T-cell (primary cell): ENCODE results near the gene STIM2. TPM values are rescaled to one million over a fixed set of nuclear protein-coding genes. Genes with fewer than 3 reads are reported as not detected.

Experiments used
- ATAC-seq, 4 experiments: fragments of 200-7000 bp in 3 of 4; fragments of 150-1000 bp in 1 of 4; cut with Tn5 transposase; replicated peaks in 1 of 4; 1 replicate in 3 of 4; 2 replicates in 1 of 4; pipeline ENCODE4 v1.10.0; 2021; ENCODE audit warnings: moderate library complexity in 3 of 4, mild to moderate bottlenecking in 2 of 4, moderate number of reproducible peaks in 1 of 4
- CTCF ChIA-PET, 2 donors: fragments of 300-600 bp; sonication (Branson Sonifier 250); formaldehyde crosslinking; loops; one replicate each; lab custom pipeline; 2022; ENCODE audit warnings: antibody characterized with exemption in 2 of 2; lab: Charles Lee
- POLR2A ChIA-PET, 2 donors: fragments of 300-600 bp; sonication (Branson Sonifier 250); formaldehyde crosslinking; loops; one replicate each; lab custom pipeline; 2022; ENCODE audit warnings: antibody characterized with exemption in 2 of 2; lab: Charles Lee
- DNase-seq, 35 experiments: peaks; one replicate each; pipeline versions ENCODE4 v3.0.0 to v3.0.0-alpha.2; 2013 to 2023
- H3K27ac ChIP-seq: one replicate; pipeline ENCODE4 v1.5.1; 2013; ENCODE audit warnings: low read length
- H3K27me3 ChIP-seq, 2 experiments: replicated peaks in 1 of 2; 1 replicate in 1 of 2; 2 replicates in 1 of 2; pipeline versions ENCODE4 v1.6.1 to v1.7.0; 2013; ENCODE audit warnings: low read length in 1 of 2, mixed read lengths in 1 of 2; ENCODE audit not compliant: control insufficient read depth in 2 of 2, insufficient read depth in 2 of 2; ENCODE audit errors: extremely low read depth in 1 of 2
- H3K36me3 ChIP-seq, 2 donors: 1 replicate in 1 of 2; 2 replicates in 1 of 2; pipeline versions ENCODE4 v1.6.1 to v1.7.0; 2013; ENCODE audit warnings: low read length in 1 of 2; ENCODE audit not compliant: control insufficient read depth in 2 of 2, insufficient read depth in 1 of 2; ENCODE audit errors: extremely low read depth in 1 of 2
- H3K4me1 ChIP-seq, 2 experiments: 1 replicate in 1 of 2; 2 replicates in 1 of 2; pipeline versions ENCODE4 v1.6.1 to v1.7.0; 2013; ENCODE audit warnings: low read length in 2 of 2, mixed read lengths in 1 of 2; ENCODE audit not compliant: insufficient read depth in 2 of 2, control insufficient read depth in 1 of 2; ENCODE audit errors: extremely low read depth in 1 of 2
- H3K4me3 ChIP-seq, 2 donors: 1 replicate in 1 of 2; 2 replicates in 1 of 2; pipeline versions ENCODE4 v1.5.1 to v1.7.0; 2013; ENCODE audit warnings: mild to moderate bottlenecking in 2 of 2, low read length in 1 of 2, moderate library complexity in 1 of 2; ENCODE audit not compliant: control insufficient read depth in 1 of 2; ENCODE audit errors: extremely low read depth in 1 of 2
- H3K9me3 ChIP-seq: 2 replicates; pipeline ENCODE4 v1.7.0; 2013
- H3K27ac Mint-ChIP-seq, 2 donors: one replicate each; pipeline ENCODE4 v1.8.0; 2020 to 2021; ENCODE audit warnings: mild to moderate bottlenecking in 2 of 2, mixed read lengths in 2 of 2
- H3K27me3 Mint-ChIP-seq, 2 donors: one replicate each; pipeline ENCODE4 v1.8.0; 2021 to 2022; ENCODE audit warnings: mixed read lengths in 2 of 2
- H3K36me3 Mint-ChIP-seq: one replicate; pipeline ENCODE4 v1.8.0; 2021; ENCODE audit warnings: mixed read lengths
- H3K4me1 Mint-ChIP-seq, 3 donors: one replicate each; pipeline ENCODE4 v1.8.0; 2020 to 2022; ENCODE audit warnings: mixed read lengths in 3 of 3, mild to moderate bottlenecking in 1 of 3
- H3K4me3 Mint-ChIP-seq, 3 donors: one replicate each; pipeline ENCODE4 v1.8.0; 2020 to 2022; ENCODE audit warnings: mild to moderate bottlenecking in 3 of 3, mixed read lengths in 3 of 3, moderate library complexity in 3 of 3
- H3K9me3 Mint-ChIP-seq, 3 donors: one replicate each; pipeline ENCODE4 v1.8.0; 2020 to 2022; ENCODE audit warnings: mixed read lengths in 3 of 3
- WGBS: methylation state at CpG from one replicate; pipeline ENCODE4 v1.1.5; 2013; ENCODE audit warnings: missing lambda C conversion rate; ENCODE audit not compliant: insufficient coverage; 5-methylcytosine and 5-hydroxymethylcytosine counted together
- total RNA-seq, 35 experiments: library from RNA in 6 of 35; stranded (reverse) in 6 of 35; fragments of 120-200 nt in 1 of 35; gene quantifications; one replicate each; pipeline versions ENCODE4 v1.2.1 to v1.2.4 and lab custom pipeline; 2013 to 2026

The STIM2 gene
- total RNA-seq, 5 donors from 2014 or later (not counting 1 experiment from before 2014, with no cell fraction given) = 67.9 to 98.7 (median 75.2) TPM

DNA sequence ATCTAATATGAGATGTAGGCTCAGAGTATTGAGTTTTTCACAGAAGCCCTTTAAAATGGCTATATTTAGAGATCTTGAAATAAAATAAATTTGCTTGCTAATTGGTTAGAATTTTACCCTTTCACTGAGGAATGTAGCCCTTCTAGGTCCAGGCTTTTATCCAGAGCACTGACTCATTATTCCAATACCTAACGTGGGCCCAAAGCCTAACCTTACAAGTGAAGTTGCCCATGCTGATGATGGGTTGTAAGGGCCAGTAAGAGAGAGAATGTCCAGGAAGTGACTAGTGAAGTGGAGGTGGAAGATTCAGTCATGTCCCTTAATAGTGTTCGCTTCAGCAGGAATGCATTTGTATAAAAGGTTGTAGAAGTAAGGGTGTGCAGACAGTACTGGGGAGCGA lies 155.9 kb downstream of the STIM2 start:
- Histone ChIP-seq H3K27me3 (no peaks in the 10 kb centered on the region), H3K27ac (no peak overlapping the region), H3K4me3 (no peak overlapping the region), H3K36me3 (peaks cover 16 to 34% of the 10 kb centered on the region in 2 donors), H3K4me1 (peaks cover 0 to 9% of the 10 kb centered on the region in 2 experiments), H3K9me3 (no peaks in the 10 kb centered on the region)
- Mint-ChIP-seq H3K27ac (peak overlapping the region in 1 of 2 donors; percentile 2), H3K36me3 (peaks cover 57% of the 10 kb centered on the region), H3K9me3 (peaks cover 0 to 7% (median 0%) of the 10 kb centered on the region in 3 donors), H3K27me3 (no peaks in the 10 kb centered on the region), H3K4me1 (peaks cover 29 to 31% (median 30%) of the 10 kb centered on the region in 3 donors), H3K4me3 (no peak overlapping the region)
- DNase-seq (no peak), ATAC-seq (no peak)
- WGBS = 100% methylated on average over 2 of the region's 3 CpGs
- ChIA-PET CTCF (no interaction called here), POLR2A (no interaction called here)

DNA sequence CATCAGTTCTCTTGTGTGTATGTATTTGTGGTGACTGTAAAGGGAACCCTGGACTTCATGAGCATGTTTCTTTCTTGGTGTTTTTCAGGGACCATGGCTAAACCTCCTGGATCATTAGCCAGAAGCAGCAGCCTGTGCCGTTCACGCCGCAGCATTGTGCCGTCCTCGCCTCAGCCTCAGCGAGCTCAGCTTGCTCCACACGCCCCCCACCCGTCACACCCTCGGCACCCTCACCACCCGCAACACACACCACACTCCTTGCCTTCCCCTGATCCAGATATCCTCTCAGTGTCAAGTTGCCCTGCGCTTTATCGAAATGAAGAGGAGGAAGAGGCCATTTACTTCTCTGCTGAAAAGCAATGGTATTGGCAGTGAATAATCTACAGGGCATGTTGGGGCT lies 157.0 kb downstream of the STIM2 start:
- peaks cover 62% of the 10 kb centered on the region for H3K36me3 Mint-ChIP-seq
- ChIA-PET POLR2A (no interaction called here), CTCF (no interaction called here)

DNA sequence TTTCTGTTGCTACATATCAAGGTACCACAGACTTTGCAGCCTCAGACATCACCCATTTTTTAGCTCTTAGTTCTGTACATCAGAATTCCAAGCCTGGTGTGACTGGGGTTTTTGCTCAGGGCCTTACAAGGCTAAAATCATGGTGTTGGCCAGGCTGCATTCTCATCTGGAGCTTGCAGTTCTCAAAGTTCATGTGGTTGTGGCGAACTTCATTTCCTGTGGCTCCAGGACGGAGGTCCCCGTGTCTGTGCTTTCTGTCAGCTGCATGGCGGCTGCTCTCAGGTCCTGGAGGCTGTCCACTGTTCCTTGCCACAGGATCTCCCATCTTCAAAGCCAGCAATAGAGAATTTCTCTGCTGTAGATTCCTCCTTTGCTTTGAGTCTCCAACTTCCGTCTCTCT lies 157.4 kb downstream of the STIM2 start:
- ATAC-seq = no peak
- H3K36me3 Mint-ChIP-seq = peaks cover 63% of the 10 kb centered on the region
- H3K27me3 ChIP-seq = no peaks in the 10 kb centered on the region
- ChIA-PET POLR2A (no interaction called here), CTCF (interaction anchor here in 1 of 2 donors (0.9 kb wide), 1 partner anchor 10 kb away, joined by 5 read pairs; no protein-coding TSS in a partner anchor)
- peaks cover 29 to 33% (median 31%) of the 10 kb centered on the region in 3 donors for H3K4me1 Mint-ChIP-seq
- peaks cover 0 to 9% of the 10 kb centered on the region in 2 experiments for H3K4me1 ChIP-seq
- no peak overlapping the region for H3K4me3 ChIP-seq
- 20% methylated on average over 1 of the region's 5 CpGs for WGBS
- H3K4me3 Mint-ChIP-seq = no peak overlapping the region
- no peak for DNase-seq
- H3K9me3 Mint-ChIP-seq = peaks cover 0 to 7% (median 0%) of the 10 kb centered on the region in 3 donors
- H3K27ac ChIP-seq = no peak overlapping the region
- H3K9me3 ChIP-seq = no peaks in the 10 kb centered on the region
- H3K27ac Mint-ChIP-seq = peak overlapping the region in 1 of 2 donors; percentile 2
- no peaks in the 10 kb centered on the region for H3K27me3 Mint-ChIP-seq
- H3K36me3 ChIP-seq = peaks cover 16 to 43% of the 10 kb centered on the region in 2 donors

More for the DNA sequence above, 157.0 kb downstream of the STIM2 start:
- no peak overlapping the region for H3K27ac Mint-ChIP-seq
- ATAC-seq (no peak), DNase-seq (no peak)
- 93% methylated on average over 8 of the region's 12 CpGs for WGBS
- Histone ChIP-seq H3K27ac (no peak overlapping the region), H3K9me3 (no peaks in the 10 kb centered on the region), H3K36me3 (peaks cover 16 to 39% of the 10 kb centered on the region in 2 donors), H3K27me3 (no peaks in the 10 kb centered on the region), H3K4me3 (no peak overlapping the region), H3K4me1 (peaks cover 0 to 9% of the 10 kb centered on the region in 2 experiments)
- H3K4me3 Mint-ChIP-seq = no peak overlapping the region
- peaks cover 29 to 33% (median 31%) of the 10 kb centered on the region in 3 donors for H3K4me1 Mint-ChIP-seq
- peaks cover 0 to 7% (median 0%) of the 10 kb centered on the region in 3 donors for H3K9me3 Mint-ChIP-seq
- H3K27me3 Mint-ChIP-seq = no peaks in the 10 kb centered on the region

DNA sequence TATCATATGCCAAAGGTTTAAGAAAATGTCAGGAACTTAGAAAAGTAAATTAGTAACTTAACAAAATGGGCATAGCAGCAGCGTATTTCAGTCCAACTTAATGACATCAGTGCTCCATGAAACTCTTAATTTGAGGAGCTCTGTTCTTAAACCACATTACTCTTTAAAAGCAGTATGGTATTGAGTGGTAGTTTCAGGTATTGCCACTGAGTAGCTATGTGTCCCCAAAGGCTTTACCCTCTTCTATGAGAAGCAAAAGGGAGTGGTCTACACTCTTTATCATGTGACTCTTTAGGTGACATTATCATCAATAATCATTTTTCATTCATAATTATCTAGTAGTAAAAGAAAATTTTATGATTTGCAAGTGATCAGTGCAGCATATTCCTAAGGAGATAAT lies 158.3 kb downstream of the STIM2 start:
- WGBS = 100% methylated on average over 1 of the region's 1 CpG
- CTCF ChIA-PET = interaction anchor here in 1 of 2 donors (0.9 to 1.2 kb wide), 2 partner anchors 9 to 11 kb away, joined by 5 to 6 read pairs; no protein-coding TSS in a partner anchor
- no peaks in the 10 kb centered on the region for H3K27me3 Mint-ChIP-seq
- peaks cover 0 to 7% (median 0%) of the 10 kb centered on the region in 3 donors for H3K9me3 Mint-ChIP-seq
- POLR2A ChIA-PET = no interaction called here
- DNase-seq (no peak), ATAC-seq (no peak)
- Histone ChIP-seq H3K36me3 (peaks cover 16 to 49% of the 10 kb centered on the region in 2 donors), H3K9me3 (no peaks in the 10 kb centered on the region), H3K4me3 (no peak overlapping the region), H3K4me1 (peaks cover 0 to 9% of the 10 kb centered on the region in 2 experiments), H3K27me3 (no peaks in the 10 kb centered on the region), H3K27ac (no peak overlapping the region)
- H3K27ac Mint-ChIP-seq = no peak overlapping the region
- peaks cover 29 to 33% (median 31%) of the 10 kb centered on the region in 3 donors for H3K4me1 Mint-ChIP-seq
- H3K36me3 Mint-ChIP-seq = peaks cover 71% of the 10 kb centered on the region
- no peak overlapping the region for H3K4me3 Mint-ChIP-seq

DNA sequence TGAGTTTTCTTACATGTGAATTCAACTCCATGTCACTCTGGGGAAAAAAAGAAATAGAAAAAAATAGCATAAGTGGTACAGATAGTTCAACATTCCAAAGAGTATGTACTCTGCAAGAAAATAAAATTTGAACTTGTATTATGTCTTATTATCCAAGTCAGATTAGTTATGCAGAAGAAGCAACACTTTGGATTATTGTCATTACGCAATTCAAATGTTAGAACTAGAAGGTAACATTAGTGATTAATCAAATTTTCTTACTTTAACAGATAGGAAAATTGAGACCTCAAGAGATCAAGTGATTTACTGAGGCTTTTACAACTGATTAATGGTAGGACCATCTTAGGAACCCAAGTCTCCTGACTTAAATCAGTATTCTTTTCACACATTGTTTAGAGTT lies 159.1 kb downstream of the STIM2 start:
- Mint-ChIP-seq H3K4me1 (peaks cover 25 to 32% (median 27%) of the 10 kb centered on the region in 3 donors), H3K36me3 (peaks cover 73% of the 10 kb centered on the region)
- peaks cover 16 to 52% of the 10 kb centered on the region in 2 donors for H3K36me3 ChIP-seq

DNA sequence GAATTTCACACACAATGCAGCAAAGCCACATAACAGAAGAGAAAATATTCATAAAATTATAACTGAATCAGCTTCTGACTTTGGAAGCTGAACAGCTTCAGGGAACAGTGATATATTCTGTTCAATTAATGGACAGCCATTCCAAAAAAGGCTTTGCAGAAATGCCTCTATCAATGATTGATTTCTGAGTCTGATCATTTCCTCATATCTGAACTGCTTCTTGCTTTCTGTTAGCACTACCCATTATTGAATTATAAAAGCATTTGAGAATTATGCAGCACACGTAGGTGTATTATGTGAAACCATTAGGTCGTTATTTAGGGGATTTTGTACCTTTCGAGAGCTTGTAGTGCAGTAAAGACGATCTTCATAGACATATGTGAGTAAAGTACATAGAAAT lies 159.6 kb downstream of the STIM2 start:
- Histone ChIP-seq H3K27ac (no peak overlapping the region), H3K4me1 (peaks cover 0 to 9% of the 10 kb centered on the region in 2 experiments), H3K4me3 (no peak overlapping the region), H3K27me3 (no peaks in the 10 kb centered on the region), H3K36me3 (peaks cover 16 to 53% of the 10 kb centered on the region in 2 donors), H3K9me3 (no peaks in the 10 kb centered on the region)
- CTCF ChIA-PET = interaction anchor here in 1 of 2 donors (1.1 kb wide), 1 partner anchor 165 kb away, joined by 3 read pairs; no protein-coding TSS in a partner anchor
- no peak for DNase-seq
- no peak overlapping the region for H3K4me3 Mint-ChIP-seq
- no CpG with 5 or more reads among the region's 4 CpGs for WGBS
- no peak overlapping the region for H3K27ac Mint-ChIP-seq
- no peak for ATAC-seq
- H3K9me3 Mint-ChIP-seq = peaks cover 0 to 7% (median 0%) of the 10 kb centered on the region in 3 donors
- peaks cover 22 to 27% (median 24%) of the 10 kb centered on the region in 3 donors for H3K4me1 Mint-ChIP-seq
- H3K27me3 Mint-ChIP-seq = no peaks in the 10 kb centered on the region
- POLR2A ChIA-PET = interaction anchor here in 1 of 2 donors (0.5 to 0.6 kb wide), 2 partner anchors 26 to 34 kb away, joined by 3 read pairs; no protein-coding TSS in a partner anchor
- peaks cover 71% of the 10 kb centered on the region for H3K36me3 Mint-ChIP-seq

More for the DNA sequence above, 159.1 kb downstream of the STIM2 start:
- POLR2A ChIA-PET = interaction anchor here in 1 of 2 donors (0.5 kb wide), 1 partner anchor 33 kb away, joined by 3 read pairs; no protein-coding TSS in a partner anchor
- H3K27me3 Mint-ChIP-seq = no peaks in the 10 kb centered on the region
- no CpG with 5 or more reads among the region's 1 CpG for WGBS
- Histone ChIP-seq H3K4me3 (no peak overlapping the region), H3K4me1 (peaks cover 0 to 9% of the 10 kb centered on the region in 2 experiments), H3K27ac (no peak overlapping the region), H3K27me3 (no peaks in the 10 kb centered on the region), H3K9me3 (no peaks in the 10 kb centered on the region)
- CTCF ChIA-PET = interaction anchor here in 1 of 2 donors (1.1 to 1.2 kb wide), 2 partner anchors 9 to 165 kb away, joined by 3 to 6 read pairs; no protein-coding TSS in a partner anchor
- DNase-seq (no peak), ATAC-seq (no peak)
- H3K4me3 Mint-ChIP-seq = no peak overlapping the region
- H3K9me3 Mint-ChIP-seq = peaks cover 0 to 7% (median 0%) of the 10 kb centered on the region in 3 donors
- H3K27ac Mint-ChIP-seq = no peak overlapping the region
